RWPE2 (cell line): ENCODE data around the gene TESK2.

Source experiments
- ATAC-seq: fragments of 200-7000 bp; cut with Tn5 transposase; 3 replicates; pipeline ENCODE4 v1.9.1; 2021; ENCODE audit warnings: low read depth
- DNase-seq: peaks from one replicate; pipeline ENCODE4 v3.0.0-alpha.2; 2020; ENCODE audit warnings: low spot score
- H3K27ac ChIP-seq: fragments of 450-650 bp; 2 replicates; pipeline ENCODE4 v1.5.1; 2017; ENCODE audit warnings: mild to moderate bottlenecking; ENCODE audit not compliant: poor library complexity, severe bottlenecking
- H3K27me3 ChIP-seq: fragments of 250-450 bp; sonication (Bioruptor Pico); 2 replicates; pipeline ENCODE4 v1.5.1; 2021; ENCODE audit warnings: mild to moderate bottlenecking, moderate library complexity; ENCODE audit not compliant: insufficient read depth, poor library complexity, severe bottlenecking
- H3K36me3 ChIP-seq: fragments of 250-450 bp; sonication (Bioruptor Pico); 2 replicates; pipeline ENCODE4 v1.5.1; 2020; ENCODE audit warnings: low read depth, mild to moderate bottlenecking, moderate library complexity
- H3K4me1 ChIP-seq: fragments of 250-450 bp; sonication (Bioruptor Pico); 2 replicates; pipeline ENCODE4 v1.5.1; 2021; ENCODE audit warnings: mild to moderate bottlenecking, moderate library complexity; ENCODE audit not compliant: insufficient read depth, poor library complexity, severe bottlenecking
- H3K4me3 ChIP-seq: fragments of 250-450 bp; sonication (Bioruptor Pico); 2 replicates; pipeline ENCODE4 v1.5.1; 2021; ENCODE audit warnings: mild to moderate bottlenecking, moderate library complexity; ENCODE audit not compliant: severe bottlenecking
- H3K9me3 ChIP-seq: fragments of 250-450 bp; sonication (Bioruptor Pico); 2 replicates; pipeline ENCODE4 v1.5.1; 2021; ENCODE audit warnings: mild to moderate bottlenecking, moderate library complexity; ENCODE audit not compliant: severe bottlenecking
- TF ChIP-seq, protein P1 (sequence below): fragments of 450-650 bp; IDR thresholded peaks from one replicate; pipeline ENCODE4 v1.5.1; 2017; ENCODE audit warnings: mild to moderate bottlenecking, moderate library complexity; ENCODE audit not compliant: poor library complexity, severe bottlenecking

TESK2 gene

DNA sequence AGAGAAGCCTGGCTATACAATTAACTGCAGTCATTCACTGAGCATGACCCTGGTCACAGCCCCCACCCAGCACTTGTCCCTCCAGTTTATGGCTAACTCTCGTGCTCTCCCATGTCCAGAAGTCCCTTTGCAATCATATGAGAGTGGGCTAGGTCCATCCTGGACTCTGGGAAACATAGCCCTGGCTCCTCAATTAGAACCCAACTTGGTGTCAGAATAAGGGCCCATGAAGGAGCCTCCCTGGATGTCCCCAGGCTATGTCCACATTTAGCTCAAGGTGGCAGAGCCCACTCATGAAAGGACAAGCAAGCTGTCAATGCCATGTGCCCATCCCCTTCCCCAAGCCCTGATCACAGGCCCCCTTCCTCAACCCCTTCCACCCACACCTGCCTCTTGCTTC is 191.7 kb downstream of the TESK2 start:
- ATAC-seq (no peak), DNase-seq (no peak)
- no peaks in the 10 kb centered on the region for H3K9me3 ChIP-seq
- TF ChIP-seq, protein P1, sequence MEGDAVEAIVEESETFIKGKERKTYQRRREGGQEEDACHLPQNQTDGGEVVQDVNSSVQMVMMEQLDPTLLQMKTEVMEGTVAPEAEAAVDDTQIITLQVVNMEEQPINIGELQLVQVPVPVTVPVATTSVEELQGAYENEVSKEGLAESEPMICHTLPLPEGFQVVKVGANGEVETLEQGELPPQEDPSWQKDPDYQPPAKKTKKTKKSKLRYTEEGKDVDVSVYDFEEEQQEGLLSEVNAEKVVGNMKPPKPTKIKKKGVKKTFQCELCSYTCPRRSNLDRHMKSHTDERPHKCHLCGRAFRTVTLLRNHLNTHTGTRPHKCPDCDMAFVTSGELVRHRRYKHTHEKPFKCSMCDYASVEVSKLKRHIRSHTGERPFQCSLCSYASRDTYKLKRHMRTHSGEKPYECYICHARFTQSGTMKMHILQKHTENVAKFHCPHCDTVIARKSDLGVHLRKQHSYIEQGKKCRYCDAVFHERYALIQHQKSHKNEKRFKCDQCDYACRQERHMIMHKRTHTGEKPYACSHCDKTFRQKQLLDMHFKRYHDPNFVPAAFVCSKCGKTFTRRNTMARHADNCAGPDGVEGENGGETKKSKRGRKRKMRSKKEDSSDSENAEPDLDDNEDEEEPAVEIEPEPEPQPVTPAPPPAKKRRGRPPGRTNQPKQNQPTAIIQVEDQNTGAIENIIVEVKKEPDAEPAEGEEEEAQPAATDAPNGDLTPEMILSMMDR, result no peak
- H3K4me3 ChIP-seq, result no peak overlapping the region
- no peak overlapping the region for H3K27ac ChIP-seq
- H3K4me1 ChIP-seq, result peaks cover under 1% of the 10 kb centered on the region
- no peaks in the 10 kb centered on the region for H3K27me3 ChIP-seq
- H3K36me3 ChIP-seq, result no peaks in the 10 kb centered on the region

DNA sequence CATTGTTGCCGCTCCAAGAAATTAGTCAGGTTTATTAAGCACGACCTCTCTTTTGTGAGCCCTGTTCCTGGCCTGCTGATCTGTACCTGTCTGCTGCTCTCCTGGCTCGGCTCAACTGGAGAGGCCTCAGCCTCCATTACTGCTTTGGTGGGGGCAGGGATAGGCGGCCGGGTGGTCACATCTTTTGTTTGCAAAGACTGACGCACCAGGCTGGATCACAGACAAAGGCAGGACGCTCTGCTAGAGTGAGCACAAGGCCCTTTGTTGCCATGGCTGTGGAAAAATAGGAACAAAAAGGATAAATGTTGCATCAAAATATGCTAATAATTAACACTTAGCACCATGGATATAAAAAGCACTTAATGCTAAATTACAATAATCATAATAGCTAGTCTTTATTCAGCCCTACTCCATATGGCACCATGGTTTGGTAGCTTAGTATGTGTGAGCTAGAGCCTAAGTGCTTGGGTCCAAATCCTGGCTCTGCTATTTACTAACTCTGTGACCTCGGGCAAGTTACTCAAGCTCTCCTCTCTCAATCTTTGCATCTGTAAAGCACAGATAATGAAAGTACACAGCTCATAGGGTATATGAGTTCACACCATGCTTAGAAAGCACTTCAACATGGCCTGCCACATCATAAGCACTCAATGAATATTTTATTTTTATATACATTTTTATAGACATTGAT is 193.2 kb downstream of the TESK2 start:
- ATAC-seq (no peak), DNase-seq (no peak)
- Histone ChIP-seq H3K4me3 (no peak overlapping the region), H3K36me3 (no peaks in the 10 kb centered on the region), H3K27me3 (no peaks in the 10 kb centered on the region), H3K9me3 (no peaks in the 10 kb centered on the region), H3K4me1 (no peaks in the 10 kb centered on the region), H3K27ac (no peak overlapping the region)
- TF ChIP-seq, protein P1, result no peak
